Vagina (tissue), 2 donors: ENCODE results near the gene SCYGR8. TPM values are rescaled to one million over a fixed set of nuclear protein-coding genes. Genes with fewer than 3 reads are reported as not detected.
"Not testable (repeated sequence)": the region's sequence is repeated elsewhere in the genome, so short reads cannot be mapped to it uniquely, and the experiment has no call there.

Experiments
- DNase-seq, 2 donors: peaks; one replicate each; pipeline ENCODE4 v3.0.0-alpha.2; 2017; ENCODE audit errors: extremely low spot score in 2 of 2
- H3K27ac ChIP-seq: fragments of 200-600 bp; sonication (generic); one replicate; pipeline ENCODE4 v1.5.1; 2019
- H3K27me3 ChIP-seq: fragments of 200-600 bp; sonication (generic); one replicate; pipeline ENCODE4 v1.5.1; 2019
- H3K36me3 ChIP-seq, 2 donors: fragments of 200-600 bp; sonication (generic); one replicate each; pipeline ENCODE4 v1.5.1; 2017 to 2019
- H3K4me1 ChIP-seq: fragments of 200-600 bp; sonication (generic); one replicate; pipeline ENCODE4 v1.5.1; 2019
- H3K4me3 ChIP-seq, 2 donors: fragments of 200-600 bp; sonication (generic); 1 replicate in 1 of 2; 2 replicates in 1 of 2; pipeline ENCODE4 v1.5.1; 2016 to 2019
- H3K9me3 ChIP-seq: fragments of 200-600 bp; sonication (generic); one replicate; pipeline ENCODE4 v1.5.1; 2019
- CTCF ChIP-seq, 3 experiments: fragments of 450-650 bp in 2 of 3; fragments of 200-600 bp in 1 of 3; sonication (generic) in 1 of 3; IDR thresholded peaks; one replicate each; pipeline ENCODE4 v1.5.1; 2017 to 2019; ENCODE audit warnings: antibody characterized with exemption in 3 of 3, mild to moderate bottlenecking in 2 of 3, moderate library complexity in 2 of 3
- POLR2A ChIP-seq, 2 donors: fragments of 450-650 bp; IDR thresholded peaks; one replicate each; pipeline ENCODE4 v1.6.1; 2017; ENCODE audit warnings: antibody characterized with exemption in 2 of 2, mild to moderate bottlenecking in 2 of 2, moderate library complexity in 2 of 2
- POLR2AphosphoS5 ChIP-seq, 2 donors: sonication (generic); formaldehyde crosslinking; IDR thresholded peaks; one replicate each; pipeline ENCODE4 v1.9.0; 2017; ENCODE audit warnings: antibody characterized with exemption in 2 of 2, mild to moderate bottlenecking in 2 of 2, low read depth in 1 of 2; ENCODE audit not compliant: insufficient read depth in 1 of 2
- intact Hi-C: fragments of 100-400 bp; cut with DNase I; formaldehyde crosslinking; loops from one replicate; pipeline ENCODE4 v1.15.1; 2023
- total RNA-seq: library from RNA; depleted of rRNA; stranded (reverse); fragments of >200 nt; gene quantifications from one replicate; pipeline ENCODE4 v1.2.3, GENCODE V29; 2016

Gene SCYGR8
- total RNA-seq, 1 donor from 2014 or later, result not detected

DNA sequence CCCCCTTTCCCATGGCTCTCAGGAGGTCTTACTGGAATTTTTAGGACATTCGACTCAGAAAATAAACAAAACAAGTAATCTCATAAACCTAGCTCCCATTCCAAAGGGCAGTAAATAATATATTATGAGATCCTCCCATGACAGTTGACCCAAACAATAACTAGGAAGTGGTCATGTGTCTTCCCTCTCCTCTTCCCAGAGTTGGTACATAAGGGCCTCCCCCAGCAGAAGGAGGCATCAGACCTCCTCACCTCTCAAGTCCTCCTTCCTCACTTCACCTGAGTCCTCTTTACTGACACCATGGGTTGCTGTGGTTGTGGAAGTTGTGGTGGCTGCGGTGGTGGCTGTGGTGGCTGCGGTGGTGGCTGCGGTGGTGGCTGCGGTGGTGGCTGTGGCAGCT lies 17.7 kb upstream of the SCYGR8 start, which contains the start of gene SCYGR7:
TSS of gene SCYGR7 (plus strand) at position 301 of the 400 bp plus-strand sequence. CDS start at position 301, 0 bp downstream.
- Histone ChIP-seq H3K36me3 (no peaks in the 10 kb centered on the region), H3K27me3 (no peaks in the 10 kb centered on the region), H3K9me3 (no peaks in the 10 kb centered on the region), H3K27ac (no peak within 1 kb of the TSS), H3K4me3 (no peak within 1 kb of the TSS), H3K4me1 (no peaks in the 10 kb centered on the region)
- TF ChIP-seq POLR2AphosphoS5 (IDR thresholded peaks at IDR 0.05; ENCODE audit: insufficient read depth in 1 of 2, low read depth in 1 of 2), result no peak
- no peak for TF ChIP-seq CTCF (IDR thresholded peaks at IDR 0.05)
- no peak for TF ChIP-seq POLR2A (IDR thresholded peaks at IDR 0.05)
- intact Hi-C loops, result no loop called here
- DNase-seq, result no peak

GRCh38 chr2:227739351-227739750 lies 6.3 kb upstream of the SCYGR8 start:
- intact Hi-C loops, result no loop called here

GRCh38 chr2:227740705-227741104 lies 5.0 kb upstream of the SCYGR8 start:
- H3K36me3 ChIP-seq, H3K27me3 ChIP-seq, DNase-seq, H3K9me3 ChIP-seq, H3K27ac ChIP-seq, H3K4me3 ChIP-seq, H3K4me1 ChIP-seq, intact Hi-C loops: not testable (repeated sequence)

More at GRCh38 chr2:227739351-227739750, 6.3 kb upstream of the SCYGR8 start:
- DNase-seq, result no peak
- Histone ChIP-seq H3K27ac (no peak overlapping the region), H3K4me1 (no peaks in the 10 kb centered on the region), H3K4me3 (no peak overlapping the region), H3K36me3 (no peaks in the 10 kb centered on the region), H3K27me3 (no peaks in the 10 kb centered on the region), H3K9me3 (no peaks in the 10 kb centered on the region)
- TF ChIP-seq CTCF (IDR thresholded peaks at IDR 0.05) (no peak), POLR2AphosphoS5 (IDR thresholded peaks at IDR 0.05; ENCODE audit: insufficient read depth in 1 of 2, low read depth in 1 of 2) (no peak), POLR2A (IDR thresholded peaks at IDR 0.05) (no peak)

- TF ChIP-seq POLR2AphosphoS5 (IDR thresholded peaks at IDR 0.05; ENCODE audit: insufficient read depth in 1 of 2, low read depth in 1 of 2) (no peak), POLR2A (IDR thresholded peaks at IDR 0.05) (no peak), CTCF (IDR thresholded peaks at IDR 0.05) (no peak)
- no peak for DNase-seq
- intact Hi-C loops, result no loop called here
These were observed 2.4 kb downstream of the SCYGR8 start for GRCh38 chr2:227748079-227748478.

GRCh38 chr2:227756261-227756660 lies 10.6 kb downstream of the SCYGR8 start:
- H3K4me3 ChIP-seq, intact Hi-C loops, H3K27me3 ChIP-seq, H3K27ac ChIP-seq, H3K4me1 ChIP-seq, H3K36me3 ChIP-seq, DNase-seq, H3K9me3 ChIP-seq: not testable (repeated sequence)

More at GRCh38 chr2:227748079-227748478, 2.4 kb downstream of the SCYGR8 start:
- Histone ChIP-seq H3K36me3 (no peaks in the 10 kb centered on the region), H3K4me1 (no peaks in the 10 kb centered on the region), H3K27ac (no peak overlapping the region), H3K27me3 (no peaks in the 10 kb centered on the region), H3K9me3 (no peaks in the 10 kb centered on the region), H3K4me3 (no peak overlapping the region)

DNA sequence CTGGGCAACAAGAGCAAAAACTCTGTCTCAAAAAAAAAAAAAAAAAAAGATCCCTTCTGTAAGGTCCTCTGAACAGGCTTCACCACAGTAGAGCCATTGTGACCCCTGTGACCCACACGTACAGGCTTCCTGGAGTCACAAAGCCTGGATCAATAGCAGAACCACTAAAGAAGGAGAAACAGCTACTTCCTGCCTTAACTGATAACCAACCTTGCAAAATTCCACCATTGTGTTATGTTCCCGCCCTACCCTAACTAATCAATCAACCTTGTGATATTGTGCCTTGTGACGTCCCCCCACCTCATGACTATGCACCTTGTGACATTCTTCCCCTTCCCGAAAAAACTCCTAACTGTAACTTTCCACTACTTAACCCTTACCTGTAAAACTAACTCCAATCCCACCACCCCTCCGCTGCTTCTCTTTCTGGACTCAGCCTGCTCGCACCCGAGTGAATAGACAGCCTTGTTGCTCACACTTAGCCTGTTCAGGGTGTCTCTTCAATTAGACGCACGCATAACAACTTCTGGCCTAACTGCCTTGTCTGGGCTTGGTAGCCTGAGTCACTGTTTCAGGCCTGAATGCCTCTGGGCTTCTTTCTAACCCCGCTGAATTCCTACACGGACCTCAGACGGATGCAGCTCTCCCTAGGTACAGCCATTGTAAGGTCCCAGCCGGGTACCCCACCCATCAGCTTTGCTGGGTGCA lies 13.9 kb downstream of the SCYGR8 start:
- H3K9me3 ChIP-seq, result no peaks in the 10 kb centered on the region
- TF ChIP-seq POLR2AphosphoS5 (IDR thresholded peaks at IDR 0.05; ENCODE audit: insufficient read depth in 1 of 2, low read depth in 1 of 2), result no peak
- no peak for TF ChIP-seq POLR2A (IDR thresholded peaks at IDR 0.05)
- TF ChIP-seq CTCF (IDR thresholded peaks at IDR 0.05), result no peak
- H3K27me3 ChIP-seq, result no peaks in the 10 kb centered on the region
- H3K27ac ChIP-seq, result no peak overlapping the region
- no peak overlapping the region for H3K4me3 ChIP-seq
- peaks cover 8% of the 10 kb centered on the region for H3K4me1 ChIP-seq
- DNase-seq, result no peak
- intact Hi-C loops, result no loop called here
- no peaks in the 10 kb centered on the region for H3K36me3 ChIP-seq
